ENCODE results near the gene EPPIN. TPM values are rescaled to one million over a fixed set of nuclear protein-coding genes. Genes with fewer than 3 reads are reported as not detected.

Gene EPPIN
- total and polyA plus RNA-seq, 2 donors (not counting 1 experiment from before 2014, with no cell fraction given): not detected

DNA sequence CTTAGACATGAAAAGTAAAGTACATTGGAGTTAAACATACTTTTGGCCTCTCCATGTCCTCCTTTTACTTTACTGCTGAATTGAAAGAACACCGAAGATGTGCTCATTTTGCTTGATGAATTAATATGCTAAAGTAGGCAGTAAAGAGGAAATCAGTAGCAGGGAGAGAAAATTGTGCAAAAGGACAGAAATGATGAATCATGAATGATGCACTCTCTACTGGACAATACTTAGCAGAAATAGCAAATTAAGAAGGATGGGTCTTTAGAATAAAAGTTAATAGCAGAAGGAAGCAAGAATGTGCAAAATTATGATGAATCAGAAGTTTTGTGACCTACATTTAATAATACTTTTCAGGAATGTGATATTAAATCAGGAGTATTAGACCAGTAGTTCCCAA is 23.4 kb downstream of the EPPIN start:
- H3K9ac ChIP-seq (ENCODE audit: low read length): no peak overlapping the region
- WGBS (ENCODE audit: insufficient coverage): no CpG with 5 or more reads among the region's 1 CpG
- H3K4me1 ChIP-seq (ENCODE audit: control insufficient read depth in 2 of 2, insufficient read depth in 2 of 2, low read length in 2 of 2): no peaks in the 10 kb centered on the region
- H3K79me2 ChIP-seq (ENCODE audit: control insufficient read depth, insufficient read depth, low read length): no peaks in the 10 kb centered on the region
- no peaks in the 10 kb centered on the region for H3K9me3 ChIP-seq (ENCODE audit: control extremely low read depth in 1 of 3, control insufficient read depth in 2 of 3, insufficient read depth in 1 of 3, low read length in 2 of 3)
- ChIA-PET CTCF (interaction anchor here (1.5 kb wide), 1 partner anchor 9 kb away, joined by 3 read pairs; no protein-coding TSS in a partner anchor), POLR2A (no interaction called here)
- no peaks in the 10 kb centered on the region for H3K36me3 ChIP-seq (replicated peaks in 1 of 2; ENCODE audit: control extremely low read depth in 1 of 2, control insufficient read depth in 1 of 2, extremely low read depth in 1 of 2, insufficient read depth in 2 of 2, low read length in 1 of 2)
- no peak for DNase-seq
- H3K27ac ChIP-seq (ENCODE audit: low read length in 2 of 2): no peak overlapping the region
- no peak for TF ChIP-seq EZH2 (IDR thresholded peaks at IDR 0.05; ENCODE audit: borderline replicate concordance, insufficient read depth, low read depth, low read length, poor library complexity, severe bottlenecking)
- TF ChIP-seq, protein P1, sequence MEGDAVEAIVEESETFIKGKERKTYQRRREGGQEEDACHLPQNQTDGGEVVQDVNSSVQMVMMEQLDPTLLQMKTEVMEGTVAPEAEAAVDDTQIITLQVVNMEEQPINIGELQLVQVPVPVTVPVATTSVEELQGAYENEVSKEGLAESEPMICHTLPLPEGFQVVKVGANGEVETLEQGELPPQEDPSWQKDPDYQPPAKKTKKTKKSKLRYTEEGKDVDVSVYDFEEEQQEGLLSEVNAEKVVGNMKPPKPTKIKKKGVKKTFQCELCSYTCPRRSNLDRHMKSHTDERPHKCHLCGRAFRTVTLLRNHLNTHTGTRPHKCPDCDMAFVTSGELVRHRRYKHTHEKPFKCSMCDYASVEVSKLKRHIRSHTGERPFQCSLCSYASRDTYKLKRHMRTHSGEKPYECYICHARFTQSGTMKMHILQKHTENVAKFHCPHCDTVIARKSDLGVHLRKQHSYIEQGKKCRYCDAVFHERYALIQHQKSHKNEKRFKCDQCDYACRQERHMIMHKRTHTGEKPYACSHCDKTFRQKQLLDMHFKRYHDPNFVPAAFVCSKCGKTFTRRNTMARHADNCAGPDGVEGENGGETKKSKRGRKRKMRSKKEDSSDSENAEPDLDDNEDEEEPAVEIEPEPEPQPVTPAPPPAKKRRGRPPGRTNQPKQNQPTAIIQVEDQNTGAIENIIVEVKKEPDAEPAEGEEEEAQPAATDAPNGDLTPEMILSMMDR (IDR thresholded peaks at IDR 0.05): no peak
- Mint-ChIP-seq H3K27me3 (peaks cover 51% of the 10 kb centered on the region), H3K4me3 (no peak overlapping the region), H3K27ac (no peak overlapping the region), H3K9me3 (ENCODE audit: insufficient read depth) (no peaks in the 10 kb centered on the region), H3K4me1 (no peaks in the 10 kb centered on the region)
- H3K27me3 ChIP-seq (replicated peaks in 1 of 4; ENCODE audit: control extremely low read depth in 1 of 4, control insufficient read depth in 3 of 4, insufficient read depth in 4 of 4, low read length in 3 of 4): peaks cover 0 to 18% (median 5%) of the 10 kb centered on the region in 4 experiments
- ATAC-seq (ENCODE audit: low read depth): no peak
- H3K4me2 ChIP-seq (replicated peaks; ENCODE audit: low read depth, low read length, poor library complexity, severe bottlenecking): no peak overlapping the region
- intact Hi-C loops (cut with micrococcal nuclease): no loop called here
- no peak overlapping the region for H2AFZ ChIP-seq (ENCODE audit: insufficient read depth, low read depth, low read length, poor library complexity, severe bottlenecking)
- no peak overlapping the region for H3K4me3 ChIP-seq (ENCODE audit: control extremely low read depth in 1 of 5, extremely low read depth in 1 of 5, insufficient read depth in 1 of 5, low read depth in 2 of 5, low read length in 4 of 5)
- H4K20me1 ChIP-seq (ENCODE audit: control insufficient read depth, insufficient read depth, low read length, poor library complexity, severe bottlenecking): no peaks in the 10 kb centered on the region

DNA sequence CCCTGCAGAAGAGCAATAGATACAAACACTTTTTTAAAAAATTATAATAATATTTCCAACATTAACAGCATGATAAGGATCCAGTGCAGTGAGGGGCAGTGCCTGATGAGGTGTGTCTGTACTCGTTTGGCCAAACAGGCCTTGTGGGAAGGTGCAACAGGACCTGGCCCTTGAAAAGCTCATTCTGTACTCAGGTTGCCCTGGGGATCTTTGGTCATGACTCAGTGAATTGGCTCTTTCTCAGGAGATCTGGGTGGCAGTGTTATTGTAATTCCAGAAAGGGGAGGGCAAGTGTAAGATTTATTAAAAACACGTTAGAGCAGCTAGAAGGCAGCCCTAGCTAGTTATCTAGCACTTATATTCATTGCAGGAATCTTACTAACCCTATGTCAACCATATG is 28.9 kb downstream of the EPPIN start:
- H3K79me2 ChIP-seq (ENCODE audit: control insufficient read depth, insufficient read depth, low read length): no peaks in the 10 kb centered on the region
- CTCF ChIA-PET: no interaction called here
- no peak overlapping the region for H3K27ac Mint-ChIP-seq
- H3K27me3 ChIP-seq (replicated peaks in 1 of 4; ENCODE audit: control extremely low read depth in 1 of 4, control insufficient read depth in 3 of 4, insufficient read depth in 4 of 4, low read length in 3 of 4): peaks cover 0 to 13% (median 5%) of the 10 kb centered on the region in 4 experiments
- intact Hi-C loops (cut with micrococcal nuclease): no loop called here
- H4K20me1 ChIP-seq (ENCODE audit: control insufficient read depth, insufficient read depth, low read length, poor library complexity, severe bottlenecking): no peaks in the 10 kb centered on the region
- no peaks in the 10 kb centered on the region for H3K9me3 Mint-ChIP-seq (ENCODE audit: insufficient read depth)
- H3K4me3 ChIP-seq (ENCODE audit: control extremely low read depth in 1 of 5, extremely low read depth in 1 of 5, insufficient read depth in 1 of 5, low read depth in 2 of 5, low read length in 4 of 5): no peak overlapping the region
- H3K27me3 Mint-ChIP-seq: peaks cover 43% of the 10 kb centered on the region
- no peaks in the 10 kb centered on the region for H3K4me1 Mint-ChIP-seq
- H3K9me3 ChIP-seq (ENCODE audit: control extremely low read depth in 1 of 3, control insufficient read depth in 2 of 3, insufficient read depth in 1 of 3, low read length in 2 of 3): no peaks in the 10 kb centered on the region
- no peak for TF ChIP-seq EZH2 (IDR thresholded peaks at IDR 0.05; ENCODE audit: borderline replicate concordance, insufficient read depth, low read depth, low read length, poor library complexity, severe bottlenecking)
- H3K4me2 ChIP-seq (replicated peaks; ENCODE audit: low read depth, low read length, poor library complexity, severe bottlenecking): no peak overlapping the region
- no peak overlapping the region for H3K9ac ChIP-seq (ENCODE audit: low read length)
- H3K36me3 ChIP-seq (replicated peaks in 1 of 2; ENCODE audit: control extremely low read depth in 1 of 2, control insufficient read depth in 1 of 2, extremely low read depth in 1 of 2, insufficient read depth in 2 of 2, low read length in 1 of 2): no peaks in the 10 kb centered on the region
- no peak overlapping the region for H3K27ac ChIP-seq (ENCODE audit: low read length in 2 of 2)
- WGBS (ENCODE audit: insufficient coverage): 82% methylated on average over 1 of the region's 2 CpGs
- H3K4me1 ChIP-seq (ENCODE audit: control insufficient read depth in 2 of 2, insufficient read depth in 2 of 2, low read length in 2 of 2): no peaks in the 10 kb centered on the region
- ATAC-seq (ENCODE audit: low read depth): no peak
- POLR2A ChIA-PET: no interaction called here
- H3K4me3 Mint-ChIP-seq: no peak overlapping the region
- no peak overlapping the region for H2AFZ ChIP-seq (ENCODE audit: insufficient read depth, low read depth, low read length, poor library complexity, severe bottlenecking)
- no peak for DNase-seq

Data from B cell (primary cell).